GM23248 (cell line): ENCODE data around the gene ANO10.

Experiments used
- EZH2 ChIP-seq: fragments of 200-600 bp; sonication (generic); IDR thresholded peaks from 2 replicates; pipeline ENCODE4 v1.6.1; 2018; ENCODE audit warnings: antibody characterized with exemption, mild to moderate bottlenecking; ENCODE audit not compliant: insufficient read depth, poor library complexity, severe bottlenecking
- EZH2phosphoT487 ChIP-seq: fragments of 200-600 bp; sonication (generic); IDR thresholded peaks from 2 replicates; pipeline ENCODE4 v1.6.1; 2018; ENCODE audit warnings: antibody characterized with exemption, moderate library complexity, mild to moderate bottlenecking, low read depth; ENCODE audit not compliant: insufficient read depth

GRCh38 chr3:43346978-43347749, 274.6 kb downstream of the ANO10 start:
- TF ChIP-seq EZH2 (no peak), EZH2phosphoT487 (no peak)
